ENCODE results near the gene CENPC.

CENPC gene

GRCh38 chr4:67436742-67437141 lies 108.6 kb downstream of the CENPC start:
- DNase-seq (ENCODE audit: extremely low spot score), result no peak
- ChIA-PET CTCF (no interaction called here), POLR2A (no interaction called here)
- TF ChIP-seq FOXA1 (IDR thresholded peaks at IDR 0.05) (no peak), L3MBTL2 (conservative IDR thresholded peaks at IDR 0.05) (no peak), HDGF (IDR thresholded peaks at IDR 0.05; ENCODE audit: borderline replicate concordance) (no peak), CTBP1 (IDR thresholded peaks at IDR 0.05; ENCODE audit: borderline replicate concordance) (no peak), SP1 (IDR thresholded peaks at IDR 0.05) (no peak), ZNF384 (IDR thresholded peaks at IDR 0.05) (no peak)

GRCh38 chr4:67430989-67431388 lies 114.3 kb downstream of the CENPC start:
- no peak for DNase-seq (ENCODE audit: extremely low spot score)
- CTCF ChIA-PET, result no interaction called here
- no peak for TF ChIP-seq LEF1 (IDR thresholded peaks at IDR 0.05; ENCODE audit: borderline replicate concordance)
- no peak for TF ChIP-seq TARDBP (IDR thresholded peaks at IDR 0.05)
- no peak for TF ChIP-seq BHLHE40 (IDR thresholded peaks at IDR 0.05; ENCODE audit: borderline replicate concordance)
- no peak for TF ChIP-seq SUZ12 (IDR thresholded peaks at IDR 0.05)
- no peak for TF ChIP-seq HDGF (IDR thresholded peaks at IDR 0.05; ENCODE audit: borderline replicate concordance)
- no peak for TF ChIP-seq ARNT (IDR thresholded peaks at IDR 0.05)
- TF ChIP-seq NFRKB (IDR thresholded peaks at IDR 0.05), result no peak
- no peak for TF ChIP-seq CTBP1 (IDR thresholded peaks at IDR 0.05; ENCODE audit: borderline replicate concordance)
- TF ChIP-seq FOXM1 (IDR thresholded peaks at IDR 0.05; ENCODE audit: borderline replicate concordance), result no peak
- TF ChIP-seq SP1 (IDR thresholded peaks at IDR 0.05), result no peak
- no peak for TF ChIP-seq ZNF384 (IDR thresholded peaks at IDR 0.05)
- no peak for TF ChIP-seq L3MBTL2 (conservative IDR thresholded peaks at IDR 0.05)
- no peak for TF ChIP-seq FOXA1 (IDR thresholded peaks at IDR 0.05)
- POLR2A ChIA-PET, result no interaction called here

GRCh38 chr4:67428819-67429218 lies 116.5 kb downstream of the CENPC start:
- ChIA-PET POLR2A (no interaction called here), CTCF (no interaction called here)
- TF ChIP-seq TARDBP (IDR thresholded peaks at IDR 0.05), result no peak
- TF ChIP-seq L3MBTL2 (conservative IDR thresholded peaks at IDR 0.05), result no peak
- TF ChIP-seq CTBP1 (IDR thresholded peaks at IDR 0.05; ENCODE audit: borderline replicate concordance), result no peak
- no peak for TF ChIP-seq PKNOX1 (IDR thresholded peaks at IDR 0.05)
- TF ChIP-seq ARNT (IDR thresholded peaks at IDR 0.05), result no peak
- no peak for TF ChIP-seq FOXA1 (IDR thresholded peaks at IDR 0.05)
- no peak for TF ChIP-seq SUZ12 (IDR thresholded peaks at IDR 0.05)
- no peak for TF ChIP-seq FOXK2 (IDR thresholded peaks at IDR 0.05)
- no peak for TF ChIP-seq BHLHE40 (IDR thresholded peaks at IDR 0.05; ENCODE audit: borderline replicate concordance)
- no peak for TF ChIP-seq SP1 (IDR thresholded peaks at IDR 0.05)
- TF ChIP-seq LEF1 (IDR thresholded peaks at IDR 0.05; ENCODE audit: borderline replicate concordance), result no peak
- no peak for TF ChIP-seq FOXM1 (IDR thresholded peaks at IDR 0.05; ENCODE audit: borderline replicate concordance)
- no peak for TF ChIP-seq NFRKB (IDR thresholded peaks at IDR 0.05)
- TF ChIP-seq ZNF384 (IDR thresholded peaks at IDR 0.05), result no peak
- TF ChIP-seq ELF4 (IDR thresholded peaks at IDR 0.05), result no peak
- no peak for TF ChIP-seq HDGF (IDR thresholded peaks at IDR 0.05; ENCODE audit: borderline replicate concordance)
- DNase-seq (ENCODE audit: extremely low spot score), result no peak

Data from HEK293T (cell line).